ENCODE results near the gene NRL. TPM values are rescaled to one million over a fixed set of nuclear protein-coding genes. Genes with fewer than 3 reads are reported as not detected.
"Not testable (repeated sequence)": the region's sequence is repeated elsewhere in the genome, so short reads cannot be mapped to it uniquely, and the experiment has no call there.

The NRL gene
- total RNA-seq, 1 experiment from 2014 or later, result 1.3 TPM

- TF ChIP-seq ETV6 (CRISPR knock-in tag; IDR thresholded peaks at IDR 0.05), result peak; percentile 32; the same call in 1 of the 2 replicates
- no peak for TF ChIP-seq E2F1 (CRISPR knock-in tag; IDR thresholded peaks at IDR 0.05)
- TF ChIP-seq, protein P1, sequence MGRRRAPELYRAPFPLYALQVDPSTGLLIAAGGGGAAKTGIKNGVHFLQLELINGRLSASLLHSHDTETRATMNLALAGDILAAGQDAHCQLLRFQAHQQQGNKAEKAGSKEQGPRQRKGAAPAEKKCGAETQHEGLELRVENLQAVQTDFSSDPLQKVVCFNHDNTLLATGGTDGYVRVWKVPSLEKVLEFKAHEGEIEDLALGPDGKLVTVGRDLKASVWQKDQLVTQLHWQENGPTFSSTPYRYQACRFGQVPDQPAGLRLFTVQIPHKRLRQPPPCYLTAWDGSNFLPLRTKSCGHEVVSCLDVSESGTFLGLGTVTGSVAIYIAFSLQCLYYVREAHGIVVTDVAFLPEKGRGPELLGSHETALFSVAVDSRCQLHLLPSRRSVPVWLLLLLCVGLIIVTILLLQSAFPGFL (CRISPR knock-in tag; IDR thresholded peaks at IDR 0.05; ENCODE audit: borderline replicate concordance), result peak; percentile 8; the same call in 1 of the 2 replicates
These were observed 78.4 kb downstream of the NRL start (continued) for GRCh38 chr14:24036169-24036962.

- peaks cover 12% of the 10 kb centered on the region for H3K4me1 Mint-ChIP-seq
- ChIA-PET POLR2A (interaction anchor here (0.6 kb wide), 1 partner anchor 9 kb away, joined by 3 read pairs; no protein-coding TSS in a partner anchor), CTCF (interaction anchor here (0.9 to 1.7 kb wide), 16 partner anchors 16 to 447 kb away, joined by 3 to 9 read pairs (median 4); partner anchors contain the start of genes CARMIL3, DCAF11, DHRS4 and DHRS4L2)
- DNase-seq (ENCODE audit: low spot score); H3K27ac Mint-ChIP-seq; H3K36me3 Mint-ChIP-seq: not testable (repeated sequence)
- peak overlapping the region; percentile 91 for H3K4me3 Mint-ChIP-seq
- peaks cover 24% of the 10 kb centered on the region for H3K9me3 Mint-ChIP-seq
- H3K27me3 Mint-ChIP-seq (ENCODE audit: low read depth), result peaks cover 30% of the 10 kb centered on the region
- peak; percentile 67 for ATAC-seq
These were observed 79.0 kb downstream of the NRL start for GRCh38 chr14:24035769-24036168.

- H3K27ac Mint-ChIP-seq, result no peak overlapping the region
- no peak for TF ChIP-seq EMX1 (CRISPR knock-in tag; IDR thresholded peaks at IDR 0.05)
- no peak for TF ChIP-seq ETV6 (CRISPR knock-in tag; IDR thresholded peaks at IDR 0.05)
- TF ChIP-seq GABPB1 (CRISPR knock-in tag; IDR thresholded peaks at IDR 0.05), result peak; percentile 70
- TF ChIP-seq AR (CRISPR knock-in tag; IDR thresholded peaks at IDR 0.05), result no peak
- no peak for TF ChIP-seq SOX15 (CRISPR knock-in tag; IDR thresholded peaks at IDR 0.05)
- TF ChIP-seq, protein P2, sequence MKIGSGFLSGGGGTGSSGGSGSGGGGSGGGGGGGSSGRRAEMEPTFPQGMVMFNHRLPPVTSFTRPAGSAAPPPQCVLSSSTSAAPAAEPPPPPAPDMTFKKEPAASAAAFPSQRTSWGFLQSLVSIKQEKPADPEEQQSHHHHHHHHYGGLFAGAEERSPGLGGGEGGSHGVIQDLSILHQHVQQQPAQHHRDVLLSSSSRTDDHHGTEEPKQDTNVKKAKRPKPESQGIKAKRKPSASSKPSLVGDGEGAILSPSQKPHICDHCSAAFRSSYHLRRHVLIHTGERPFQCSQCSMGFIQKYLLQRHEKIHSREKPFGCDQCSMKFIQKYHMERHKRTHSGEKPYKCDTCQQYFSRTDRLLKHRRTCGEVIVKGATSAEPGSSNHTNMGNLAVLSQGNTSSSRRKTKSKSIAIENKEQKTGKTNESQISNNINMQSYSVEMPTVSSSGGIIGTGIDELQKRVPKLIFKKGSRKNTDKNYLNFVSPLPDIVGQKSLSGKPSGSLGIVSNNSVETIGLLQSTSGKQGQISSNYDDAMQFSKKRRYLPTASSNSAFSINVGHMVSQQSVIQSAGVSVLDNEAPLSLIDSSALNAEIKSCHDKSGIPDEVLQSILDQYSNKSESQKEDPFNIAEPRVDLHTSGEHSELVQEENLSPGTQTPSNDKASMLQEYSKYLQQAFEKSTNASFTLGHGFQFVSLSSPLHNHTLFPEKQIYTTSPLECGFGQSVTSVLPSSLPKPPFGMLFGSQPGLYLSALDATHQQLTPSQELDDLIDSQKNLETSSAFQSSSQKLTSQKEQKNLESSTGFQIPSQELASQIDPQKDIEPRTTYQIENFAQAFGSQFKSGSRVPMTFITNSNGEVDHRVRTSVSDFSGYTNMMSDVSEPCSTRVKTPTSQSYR (CRISPR knock-in tag; IDR thresholded peaks at IDR 0.05), result no peak
- TF ChIP-seq GTF2I (CRISPR knock-in tag; conservative IDR thresholded peaks at IDR 0.05), result no peak
- peaks cover 3% of the 10 kb centered on the region; the same call in 1 of the 2 replicates for H3K36me3 Mint-ChIP-seq
- H3K9me3 Mint-ChIP-seq, result peaks cover 26% of the 10 kb centered on the region
- ChIA-PET POLR2A (interaction anchor here (1.1 kb wide), 1 partner anchor 115 kb away, joined by 3 read pairs; the partner anchor contains the start of gene RNF31), CTCF (interaction anchor here (1.4 to 1.6 kb wide), 2 partner anchors 17 to 128 kb away, joined by 4 to 5 read pairs; partner anchors contain the start of gene IRF9)
- peaks cover 12% of the 10 kb centered on the region for H3K4me1 Mint-ChIP-seq
- DNase-seq (ENCODE audit: low spot score), result no peak
- H3K4me3 Mint-ChIP-seq, result no peak overlapping the region
- ATAC-seq, result no peak
- peaks cover 38% of the 10 kb centered on the region for H3K27me3 Mint-ChIP-seq (ENCODE audit: low read depth)
These were observed 81.9 kb downstream of the NRL start for GRCh38 chr14:24032727-24033418.

DNA sequence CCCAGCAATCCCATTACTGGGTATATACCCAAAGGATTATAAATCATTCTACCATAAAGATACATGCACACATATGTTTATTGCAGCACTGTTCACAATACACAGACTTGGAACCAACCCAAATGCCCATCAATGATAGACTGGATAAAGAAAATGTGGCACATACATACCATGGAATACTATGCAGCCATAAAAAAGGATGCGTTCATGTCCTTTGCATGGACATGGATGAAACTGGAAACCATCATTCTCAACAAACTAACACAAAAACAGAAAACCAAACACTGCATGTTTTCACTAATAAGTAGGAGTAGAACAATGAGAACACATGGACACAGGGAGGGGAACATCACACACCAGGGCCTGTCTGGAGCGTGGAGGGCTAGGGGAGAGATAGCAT, 83.4 kb downstream of the NRL start:
- H3K4me3 Mint-ChIP-seq, CTCF ChIA-PET: not testable (repeated sequence)

DNA sequence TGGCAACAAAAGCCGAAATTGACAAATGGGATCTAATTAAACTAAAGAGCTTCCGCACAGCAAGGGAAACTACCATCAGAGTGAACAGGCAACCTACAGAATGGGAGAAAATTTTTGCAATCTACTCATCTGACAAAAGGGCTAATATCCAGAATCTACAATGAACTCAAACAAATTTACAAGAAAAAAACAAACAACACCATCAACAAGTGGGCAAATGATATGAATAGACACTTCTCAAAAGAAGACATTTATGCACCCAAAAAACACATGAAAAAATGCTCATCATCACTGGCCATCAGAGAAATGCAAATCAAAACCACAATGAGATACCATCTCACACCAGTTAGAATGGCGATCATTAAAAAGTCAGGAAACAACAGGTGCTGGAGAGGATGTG, 85.1 kb downstream of the NRL start:
- ATAC-seq; H3K27ac Mint-ChIP-seq; H3K4me1 Mint-ChIP-seq; CTCF ChIA-PET; H3K4me3 Mint-ChIP-seq; H3K36me3 Mint-ChIP-seq; POLR2A ChIA-PET; DNase-seq (ENCODE audit: low spot score): not testable (repeated sequence)
- peaks cover 63% of the 10 kb centered on the region for H3K27me3 Mint-ChIP-seq (ENCODE audit: low read depth)
- H3K9me3 Mint-ChIP-seq, result peaks cover 26% of the 10 kb centered on the region

More for the DNA sequence above, 83.4 kb downstream of the NRL start:
- H3K27ac Mint-ChIP-seq; POLR2A ChIA-PET; H3K4me1 Mint-ChIP-seq; DNase-seq (ENCODE audit: low spot score); ATAC-seq; H3K36me3 Mint-ChIP-seq: not testable (repeated sequence)
- peaks cover 26% of the 10 kb centered on the region for H3K9me3 Mint-ChIP-seq
- peaks cover 52% of the 10 kb centered on the region for H3K27me3 Mint-ChIP-seq (ENCODE audit: low read depth)
